Liver (tissue), 3 donors: Measurements from ENCODE around the gene IL22RA1.

Experiments
- CTCF ChIP-seq: fragments of 150-350 bp; IDR thresholded peaks from 2 replicates; pipeline ENCODE4 v1.5.1; 2017; ENCODE audit warnings: improper control_type of control experiment, low read depth, low read length; ENCODE audit not compliant: missing input control
- FOXA1 ChIP-seq: IDR thresholded peaks from 2 replicates; pipeline ENCODE4 v1.6.1; 2016; ENCODE audit warnings: antibody characterized with exemption
- HNF4A ChIP-seq, 2 donors: conservative IDR thresholded peaks; 2 replicates each; pipeline ENCODE4 v1.6.1; 2016; ENCODE audit warnings: antibody characterized with exemption in 2 of 2, mild to moderate bottlenecking in 2 of 2
- RAD21 ChIP-seq, 2 donors: IDR thresholded peaks; 2 replicates each; pipeline ENCODE4 v1.6.1; 2016; ENCODE audit warnings: antibody characterized with exemption in 2 of 2, mild to moderate bottlenecking in 2 of 2
- SP1 ChIP-seq: IDR thresholded peaks from 2 replicates; pipeline ENCODE4 v1.6.1; 2018; ENCODE audit warnings: antibody characterized with exemption, mild to moderate bottlenecking
- TAF1 ChIP-seq: conservative IDR thresholded peaks from 2 replicates; pipeline ENCODE4 v1.6.1; 2016; ENCODE audit warnings: antibody characterized with exemption, mild to moderate bottlenecking
- TF ChIP-seq, protein P1 (sequence below): IDR thresholded peaks from 2 replicates; pipeline ENCODE4 v1.6.1; 2016; ENCODE audit warnings: antibody characterized with exemption
- donor health status: healthy.
- donor health status: healthy.

DNA sequence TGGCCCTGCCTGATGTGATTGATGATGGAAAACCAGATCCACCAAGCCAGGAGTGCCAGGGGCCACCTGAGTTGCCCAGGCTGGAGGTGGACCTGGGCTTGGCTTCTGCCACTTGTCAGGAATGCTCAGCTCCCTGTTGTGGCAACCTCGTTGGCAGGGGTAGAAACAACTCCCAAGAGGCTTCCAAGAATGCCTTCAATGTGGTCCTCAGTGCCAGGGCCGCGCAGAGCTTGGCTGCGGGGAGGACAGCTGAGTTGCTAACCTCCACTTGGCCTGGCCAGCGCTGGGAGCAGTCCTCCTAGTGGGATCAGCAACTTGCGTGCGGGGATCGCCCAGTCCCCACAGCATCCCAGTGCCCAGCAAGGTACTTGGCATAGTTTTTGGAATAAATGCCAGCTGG is 40.0 kb downstream of the IL22RA1 start:
- TF ChIP-seq FOXA1 (no peak), TAF1 (no peak), CTCF (no peak), SP1 (no peak), HNF4A (conservative IDR thresholded peaks at IDR 0.05) (no peak), RAD21 (IDR thresholded peaks at IDR 0.05) (no peak)
- TF ChIP-seq, protein P1, sequence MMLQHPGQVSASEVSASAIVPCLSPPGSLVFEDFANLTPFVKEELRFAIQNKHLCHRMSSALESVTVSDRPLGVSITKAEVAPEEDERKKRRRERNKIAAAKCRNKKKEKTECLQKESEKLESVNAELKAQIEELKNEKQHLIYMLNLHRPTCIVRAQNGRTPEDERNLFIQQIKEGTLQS: no peak
